ENCODE results near the gene DMAP1. TPM values are rescaled to one million over a fixed set of nuclear protein-coding genes. Genes with fewer than 3 reads are reported as not detected.

Gene DMAP1
- polyA plus RNA-seq, 1 donor (not counting 4 experiments of a cell fraction or from before 2014, with no cell fraction given), result 27.2 TPM

DNA sequence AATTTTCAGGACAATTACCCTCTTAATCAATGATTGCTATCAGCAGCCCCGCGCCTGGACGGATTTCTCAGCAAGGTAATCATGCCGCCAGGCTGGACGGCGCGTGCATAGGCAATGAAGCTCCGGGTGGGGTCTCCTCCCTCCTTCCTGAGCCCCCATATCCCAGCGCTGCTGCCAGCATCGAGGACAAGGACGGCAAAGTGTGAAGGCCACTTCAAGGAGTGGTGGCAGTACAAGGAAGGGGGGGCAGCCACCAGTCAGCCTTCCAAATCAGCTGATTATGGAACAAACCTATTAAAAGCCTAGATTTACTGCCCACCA is 51.1 kb downstream of the DMAP1 start:
- no peaks in the 10 kb centered on the region for H3K36me3 ChIP-seq (ENCODE audit: control insufficient read depth in 2 of 2, extremely low read depth in 1 of 2, insufficient read depth in 2 of 2, low read length in 2 of 2)
- H3K4me1 ChIP-seq (ENCODE audit: control insufficient read depth, extremely low read depth, insufficient read depth, low read length), result peaks cover 17% of the 10 kb centered on the region
- no peaks in the 10 kb centered on the region for H3K79me2 ChIP-seq (ENCODE audit: control insufficient read depth, insufficient read depth, low read length)
- dilution Hi-C loops (cut with MboI; ENCODE audit: extremely low pct_ligation_motif_present, low sequenced_read_pairs), result no loop called here
- DNase-seq (ENCODE audit: low read depth, low spot score) (no peak), FAIRE-seq (no peak)
- no peak overlapping the region for H3K9ac ChIP-seq (ENCODE audit: control insufficient read depth, extremely low read depth, insufficient read depth, low read length)
- no peaks in the 10 kb centered on the region for H3K27me3 ChIP-seq (ENCODE audit: control insufficient read depth, extremely low read depth, insufficient read depth, low read length)
- H3K9me3 ChIP-seq (ENCODE audit: control insufficient read depth, low read depth, low read length), result no peaks in the 10 kb centered on the region
- H3K27ac ChIP-seq (ENCODE audit: control insufficient read depth, insufficient read depth, low read length), result no peak overlapping the region
- H3K9me1 ChIP-seq (ENCODE audit: control insufficient read depth, extremely low read depth, insufficient read depth, low read length), result no peaks in the 10 kb centered on the region
- H4K20me1 ChIP-seq (ENCODE audit: control insufficient read depth, extremely low read depth, insufficient read depth, low read length), result no peaks in the 10 kb centered on the region
- no peak for TF ChIP-seq EZH2 (IDR thresholded peaks at IDR 0.05; ENCODE audit: low read length)
- TF ChIP-seq CTCF (optimal IDR thresholded peaks at IDR 0.05 in 1 of 3, IDR thresholded peaks at IDR 0.05 in 1 of 3, conservative IDR thresholded peaks at IDR 0.05 in 1 of 3; ENCODE audit: extremely low read depth in 1 of 3, insufficient read depth in 2 of 3, low read length in 3 of 3), result no peak
- no peak overlapping the region for H3K4me3 ChIP-seq (ENCODE audit: control insufficient read depth in 2 of 3, extremely low read depth in 1 of 3, insufficient read depth in 2 of 3, low read depth in 1 of 3, low read length in 3 of 3)
- H3K4me2 ChIP-seq (ENCODE audit: control insufficient read depth, extremely low read depth, insufficient read depth, low read depth, low read length), result no peak overlapping the region
- H2AFZ ChIP-seq (ENCODE audit: control insufficient read depth, low read length), result no peak overlapping the region

DNA sequence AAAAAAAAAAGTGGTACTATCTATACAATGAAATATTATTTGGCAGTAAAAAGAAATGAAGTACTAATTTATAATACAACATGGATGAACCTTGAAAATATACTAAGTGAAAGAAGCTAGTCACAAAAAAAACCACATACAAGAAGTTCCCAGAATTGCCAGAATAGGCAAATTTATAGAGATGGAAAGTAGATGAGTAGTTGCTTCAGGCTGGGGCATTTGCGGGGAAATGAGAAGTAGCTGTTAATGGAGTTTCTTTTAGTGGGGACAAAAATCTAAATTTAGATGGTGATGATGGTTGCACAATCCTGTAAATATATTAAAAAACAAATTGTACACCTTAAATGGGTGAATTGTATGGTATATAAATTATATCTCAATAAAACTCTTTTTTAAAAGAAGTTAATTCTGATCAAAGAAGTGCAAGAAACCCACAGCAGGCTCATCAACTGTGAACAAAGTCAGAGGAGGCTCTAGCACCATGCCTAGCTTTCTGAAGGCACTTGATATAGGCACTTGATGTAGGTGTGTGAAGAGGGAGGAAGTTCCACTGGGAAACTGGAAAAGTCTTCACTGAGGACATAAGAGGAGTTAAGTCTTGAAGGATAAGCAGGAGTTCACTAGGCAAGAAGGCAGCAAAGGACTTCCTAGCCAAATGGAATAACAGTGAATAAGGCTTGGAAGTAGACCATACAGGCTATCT is 52.5 kb downstream of the DMAP1 start:
- Histone ChIP-seq H3K4me1 (ENCODE audit: control insufficient read depth, extremely low read depth, insufficient read depth, low read length) (peaks cover 16% of the 10 kb centered on the region), H4K20me1 (ENCODE audit: control insufficient read depth, extremely low read depth, insufficient read depth, low read length) (no peaks in the 10 kb centered on the region), H2AFZ (ENCODE audit: control insufficient read depth, low read length) (no peak overlapping the region), H3K4me3 (ENCODE audit: control insufficient read depth in 2 of 3, extremely low read depth in 1 of 3, insufficient read depth in 2 of 3, low read depth in 1 of 3, low read length in 3 of 3) (no peak overlapping the region), H3K4me2 (ENCODE audit: control insufficient read depth, extremely low read depth, insufficient read depth, low read depth, low read length) (no peak overlapping the region), H3K9me1 (ENCODE audit: control insufficient read depth, extremely low read depth, insufficient read depth, low read length) (no peaks in the 10 kb centered on the region), H3K9me3 (ENCODE audit: control insufficient read depth, low read depth, low read length) (no peaks in the 10 kb centered on the region), H3K9ac (ENCODE audit: control insufficient read depth, extremely low read depth, insufficient read depth, low read length) (no peak overlapping the region), H3K27ac (ENCODE audit: control insufficient read depth, insufficient read depth, low read length) (no peak overlapping the region), H3K27me3 (ENCODE audit: control insufficient read depth, extremely low read depth, insufficient read depth, low read length) (no peaks in the 10 kb centered on the region), H3K36me3 (ENCODE audit: control insufficient read depth in 2 of 2, extremely low read depth in 1 of 2, insufficient read depth in 2 of 2, low read length in 2 of 2) (no peaks in the 10 kb centered on the region), H3K79me2 (ENCODE audit: control insufficient read depth, insufficient read depth, low read length) (no peaks in the 10 kb centered on the region)
- dilution Hi-C loops (cut with MboI; ENCODE audit: extremely low pct_ligation_motif_present, low sequenced_read_pairs), result no loop called here
- FAIRE-seq (peak; percentile 23), DNase-seq (ENCODE audit: low read depth, low spot score) (no peak)
- no peak for TF ChIP-seq EZH2 (IDR thresholded peaks at IDR 0.05; ENCODE audit: low read length)
- TF ChIP-seq CTCF (optimal IDR thresholded peaks at IDR 0.05 in 1 of 3, IDR thresholded peaks at IDR 0.05 in 1 of 3, conservative IDR thresholded peaks at IDR 0.05 in 1 of 3; ENCODE audit: extremely low read depth in 1 of 3, insufficient read depth in 2 of 3, low read length in 3 of 3), result no peak
